A673 (cell line): Measurements from ENCODE around the gene LPO.

ENCODE experiments used
- CTCF ChIP-seq: fragments of 300-800, 200-600 bp; sonication (generic); conservative IDR thresholded peaks from 2 replicates; pipeline ENCODE4 v1.5.1; 2017; ENCODE audit warnings: low read depth, mild to moderate bottlenecking, antibody characterized with exemption, low read length, moderate library complexity, mixed read lengths
- EZH2 ChIP-seq: fragments of 200-600 bp; sonication (generic); IDR thresholded peaks from 2 replicates; pipeline ENCODE4 v1.6.1; 2017; ENCODE audit warnings: borderline replicate concordance, low read depth, mild to moderate bottlenecking, mixed read lengths, antibody characterized with exemption, low read length; ENCODE audit not compliant: poor library complexity, severe bottlenecking

- peak; percentile 71 for TF ChIP-seq CTCF
- TF ChIP-seq EZH2: no peak
These were observed 79.2 kb downstream of the LPO start for GRCh38 chr17:58317421-58318064.
